Measurements from ENCODE around the gene CHST13. TPM values are rescaled to one million over a fixed set of nuclear protein-coding genes. Genes with fewer than 3 reads are reported as not detected.

Gene CHST13
- polyA plus RNA-seq (2013, experiment 1 of 2) = not detected
- not detected for polyA plus RNA-seq (2013, experiment 2 of 2)

GRCh38 chr3:126523745-126524428 lies at the start of gene CHST13:
Gene CHST13, plus strand, starts transcription at chr3:126524155. Its CDS starts 178 bp downstream, at chr3:126524333.
- H2BK5ac ChIP-seq (ENCODE audit: low read depth, low read length, poor library complexity, severe bottlenecking) = no peak within 1 kb of the TSS
- no peak within 1 kb of the TSS for H3K23ac ChIP-seq (ENCODE audit: low read length in 2 of 2)
- no peak within 1 kb of the TSS for H3K4ac ChIP-seq (ENCODE audit: low read depth in 1 of 2, low read length in 2 of 2)
- peak; percentile 42 for DNase-seq
- H3K27me3 ChIP-seq (ENCODE audit: control insufficient read depth in 1 of 2, insufficient read depth in 1 of 2, low read length in 2 of 2) = peaks cover 55% of the 10 kb centered on the region in 2 experiments
- peak within 1 kb of the TSS; percentile 6 for H3K9ac ChIP-seq (ENCODE audit: low read length)
- no peak within 1 kb of the TSS for H2AK5ac ChIP-seq (ENCODE audit: low read length, severe bottlenecking)
- H3K36me3 ChIP-seq (ENCODE audit: control insufficient read depth in 1 of 2, insufficient read depth in 2 of 2, low read depth in 1 of 2, low read length in 2 of 2) = no peaks in the 10 kb centered on the region
- H2AFZ ChIP-seq (ENCODE audit: low read depth, low read length) = no peak within 1 kb of the TSS
- H2BK120ac ChIP-seq (ENCODE audit: low read depth, low read length) = no peak within 1 kb of the TSS
- no peaks in the 10 kb centered on the region for H3K79me1 ChIP-seq (replicated peaks; ENCODE audit: low read length, poor library complexity, severe bottlenecking)
- peak within 1 kb of the TSS; percentile 86 for H3K4me2 ChIP-seq (ENCODE audit: low read length, poor library complexity, severe bottlenecking)
- no peak within 1 kb of the TSS for H4K91ac ChIP-seq (ENCODE audit: low read length)
- peak within 1 kb of the TSS in 1 of 2 experiments; percentile 28 for H3K14ac ChIP-seq (ENCODE audit: low read length in 2 of 2)
- no peak within 1 kb of the TSS for H3K18ac ChIP-seq (ENCODE audit: low read depth in 1 of 2, low read length in 2 of 2)
- no peak within 1 kb of the TSS for H4K8ac ChIP-seq (ENCODE audit: low read length)
- WGBS = 10% methylated on average over 44 of the region's 56 CpGs
- no peak within 1 kb of the TSS for H2BK12ac ChIP-seq (ENCODE audit: low read length in 2 of 2)
- H2BK15ac ChIP-seq (ENCODE audit: low read depth, poor library complexity, severe bottlenecking) = no peak within 1 kb of the TSS
- H3K9me3 ChIP-seq (ENCODE audit: control insufficient read depth, low read length) = no peaks in the 10 kb centered on the region
- no peak within 1 kb of the TSS for H3K27ac ChIP-seq (ENCODE audit: low read length, poor library complexity, severe bottlenecking)
- H3K4me3 ChIP-seq (ENCODE audit: insufficient read depth in 1 of 2, low read depth in 1 of 2, low read length in 2 of 2) = peak within 1 kb of the TSS; percentile 45 to 66
- H3K4me1 ChIP-seq (ENCODE audit: control insufficient read depth, insufficient read depth, low read depth, low read length) = peaks cover 21% of the 10 kb centered on the region

GRCh38 chr3:126474498-126475412 lies 49.2 kb upstream of the CHST13 start:
- DNase-seq = peak; percentile 74
- no peak overlapping the region for H2AK5ac ChIP-seq (ENCODE audit: low read length, severe bottlenecking)
- peak overlapping the region in 1 of 2 experiments; percentile 83 for H3K23ac ChIP-seq (ENCODE audit: low read length in 2 of 2)
- peak overlapping the region; percentile 95 for H3K4me2 ChIP-seq (ENCODE audit: low read length, poor library complexity, severe bottlenecking)
- WGBS = 17% methylated on average over 47 of the region's 72 CpGs
- no peak overlapping the region for H2BK15ac ChIP-seq (ENCODE audit: low read depth, poor library complexity, severe bottlenecking)
- H4K8ac ChIP-seq (ENCODE audit: low read length) = peak overlapping the region; percentile 36
- H3K36me3 ChIP-seq (ENCODE audit: control insufficient read depth in 1 of 2, insufficient read depth in 2 of 2, low read depth in 1 of 2, low read length in 2 of 2) = peaks cover 9 to 30% of the 10 kb centered on the region in 2 experiments
- no peak overlapping the region for H2BK12ac ChIP-seq (ENCODE audit: low read length in 2 of 2)
- peak overlapping the region; percentile 66 for H2AFZ ChIP-seq (ENCODE audit: low read depth, low read length)
- H3K4me1 ChIP-seq (ENCODE audit: control insufficient read depth, insufficient read depth, low read depth, low read length) = peaks cover 28% of the 10 kb centered on the region
- peaks cover 24% of the 10 kb centered on the region for H3K79me1 ChIP-seq (replicated peaks; ENCODE audit: low read length, poor library complexity, severe bottlenecking)
- peak overlapping the region; percentile 31 to 66 for H3K18ac ChIP-seq (ENCODE audit: low read depth in 1 of 2, low read length in 2 of 2)
- peak overlapping the region; percentile 81 to 89 for H3K4me3 ChIP-seq (ENCODE audit: insufficient read depth in 1 of 2, low read depth in 1 of 2, low read length in 2 of 2)
- no peak overlapping the region for H3K27ac ChIP-seq (ENCODE audit: low read length, poor library complexity, severe bottlenecking)
- H2BK5ac ChIP-seq (ENCODE audit: low read depth, low read length, poor library complexity, severe bottlenecking) = no peak overlapping the region
- H3K14ac ChIP-seq (ENCODE audit: low read length in 2 of 2) = peak overlapping the region in 1 of 2 experiments; percentile 79
- no peak overlapping the region for H4K91ac ChIP-seq (ENCODE audit: low read length)
- H3K9ac ChIP-seq (ENCODE audit: low read length) = peak overlapping the region; percentile 86
- peak overlapping the region; percentile 46 to 86 for H3K4ac ChIP-seq (ENCODE audit: low read depth in 1 of 2, low read length in 2 of 2)
- H3K27me3 ChIP-seq (ENCODE audit: control insufficient read depth in 1 of 2, insufficient read depth in 1 of 2, low read length in 2 of 2) = no peaks in the 10 kb centered on the region
- H2BK120ac ChIP-seq (ENCODE audit: low read depth, low read length) = no peak overlapping the region
- H3K9me3 ChIP-seq (ENCODE audit: control insufficient read depth, low read length) = no peaks in the 10 kb centered on the region

GRCh38 chr3:126475413-126476114 lies 48.4 kb upstream of the CHST13 start, which contains the start of gene ZXDC:
Gene ZXDC, minus strand, starts transcription at chr3:126475891. Its CDS starts 26 bp downstream, at chr3:126475865.
- peak within 1 kb of the TSS; percentile 95 for H3K4me2 ChIP-seq (ENCODE audit: low read length, poor library complexity, severe bottlenecking)
- peaks cover 17% of the 10 kb centered on the region for H3K79me1 ChIP-seq (replicated peaks; ENCODE audit: low read length, poor library complexity, severe bottlenecking)
- peak within 1 kb of the TSS in 1 of 2 experiments; percentile 87 for H3K23ac ChIP-seq (ENCODE audit: low read length in 2 of 2)
- peak within 1 kb of the TSS; percentile 64 for H4K91ac ChIP-seq (ENCODE audit: low read length)
- peak within 1 kb of the TSS; percentile 81 to 97 for H3K4me3 ChIP-seq (ENCODE audit: insufficient read depth in 1 of 2, low read depth in 1 of 2, low read length in 2 of 2)
- no peaks in the 10 kb centered on the region for H3K27me3 ChIP-seq (ENCODE audit: control insufficient read depth in 1 of 2, insufficient read depth in 1 of 2, low read length in 2 of 2)
- H3K9me3 ChIP-seq (ENCODE audit: control insufficient read depth, low read length) = no peaks in the 10 kb centered on the region
- H2BK5ac ChIP-seq (ENCODE audit: low read depth, low read length, poor library complexity, severe bottlenecking) = peak within 1 kb of the TSS; percentile 76
- peaks cover 3 to 22% of the 10 kb centered on the region in 2 experiments for H3K36me3 ChIP-seq (ENCODE audit: control insufficient read depth in 1 of 2, insufficient read depth in 2 of 2, low read depth in 1 of 2, low read length in 2 of 2)
- H3K18ac ChIP-seq (ENCODE audit: low read depth in 1 of 2, low read length in 2 of 2) = peak within 1 kb of the TSS; percentile 79 to 87
- no peak within 1 kb of the TSS for H2BK15ac ChIP-seq (ENCODE audit: low read depth, poor library complexity, severe bottlenecking)
- peak within 1 kb of the TSS; percentile 97 for H3K9ac ChIP-seq (ENCODE audit: low read length)
- H2AK5ac ChIP-seq (ENCODE audit: low read length, severe bottlenecking) = no peak within 1 kb of the TSS
- H3K4ac ChIP-seq (ENCODE audit: low read depth in 1 of 2, low read length in 2 of 2) = peak within 1 kb of the TSS; percentile 86 to 89
- H3K27ac ChIP-seq (ENCODE audit: low read length, poor library complexity, severe bottlenecking) = no peak within 1 kb of the TSS
- H3K14ac ChIP-seq (ENCODE audit: low read length in 2 of 2) = peak within 1 kb of the TSS in 1 of 2 experiments; percentile 79
- peaks cover 28% of the 10 kb centered on the region for H3K4me1 ChIP-seq (ENCODE audit: control insufficient read depth, insufficient read depth, low read depth, low read length)
- H4K8ac ChIP-seq (ENCODE audit: low read length) = peak within 1 kb of the TSS; percentile 96
- H2BK12ac ChIP-seq (ENCODE audit: low read length in 2 of 2) = peak within 1 kb of the TSS in 1 of 2 experiments; percentile 3
- peak within 1 kb of the TSS; percentile 66 for H2AFZ ChIP-seq (ENCODE audit: low read depth, low read length)
- peak within 1 kb of the TSS; percentile 95 for H2BK120ac ChIP-seq (ENCODE audit: low read depth, low read length)
- DNase-seq = peak; percentile 90
- 0% methylated on average over 59 of the region's 112 CpGs for WGBS

Measured in mesenchymal stem cell (in vitro differentiated cells and primary cell).